ENCODE data around the gene PRDX5. TPM values are rescaled to one million over a fixed set of nuclear protein-coding genes. Genes with fewer than 3 reads are reported as not detected.

Gene PRDX5
- total and polyA plus RNA-seq, 2 experiments from 2014 or later, result 260 to 436 TPM

DNA sequence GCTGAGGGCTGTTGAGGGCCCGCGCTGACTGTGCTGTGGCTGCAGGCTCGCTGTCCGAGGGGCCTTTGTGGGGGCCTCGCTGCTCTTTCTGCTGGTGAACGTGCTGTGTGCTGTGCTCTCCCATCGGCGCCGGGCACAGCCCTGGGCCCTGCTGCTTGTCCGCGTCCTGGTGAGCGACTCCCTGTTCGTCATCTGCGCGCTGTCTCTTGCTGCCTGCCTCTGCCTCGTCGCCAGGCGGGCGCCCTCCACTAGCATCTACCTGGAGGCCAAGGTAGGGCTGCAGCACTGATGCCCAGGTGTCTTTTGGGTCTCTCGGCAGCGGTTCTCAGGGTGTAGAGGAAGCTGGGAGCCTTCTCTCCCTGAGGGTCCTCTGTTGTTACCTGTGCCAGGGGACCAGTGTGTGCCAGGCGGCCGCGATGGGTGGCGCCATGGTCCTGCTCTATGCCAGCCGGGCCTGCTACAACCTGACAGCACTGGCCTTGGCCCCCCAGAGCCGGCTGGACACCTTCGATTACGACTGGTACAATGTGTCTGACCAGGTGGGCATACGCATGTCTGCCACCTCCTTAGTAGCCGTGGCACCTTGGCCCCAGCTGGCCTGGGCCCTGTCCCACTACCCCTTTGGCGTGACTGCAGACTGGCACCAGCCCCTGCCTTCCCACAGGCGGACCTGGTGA lies 30.1 kb upstream of the PRDX5 start:
- H4K20me1 ChIP-seq (ENCODE audit: insufficient read depth), result no peaks in the 10 kb centered on the region
- no peak overlapping the region for H3K4me2 ChIP-seq (ENCODE audit: unreplicated experiment)
- peaks cover 11% of the 10 kb centered on the region for H3K27me3 ChIP-seq (replicated peaks; ENCODE audit: insufficient read depth)
- no peak overlapping the region for H3K4me3 ChIP-seq
- 97% methylated on average over 31 to 33 of the region's 33 CpGs for WGBS, 2 experiments (ENCODE audit: low coverage in 1 of 2, low lambda C conversion rate in 2 of 2, missing lambda C conversion rate in 2 of 2)
- no peak overlapping the region for H3K9ac ChIP-seq
- no peak for DNase-seq
- H3K79me2 ChIP-seq (ENCODE audit: insufficient read depth), result peaks cover 22% of the 10 kb centered on the region
- no peaks in the 10 kb centered on the region for H3F3A ChIP-seq (ENCODE audit: insufficient read depth)
- H3K9me3 ChIP-seq (ENCODE audit: low read depth), result no peaks in the 10 kb centered on the region
- H2AFZ ChIP-seq, result no peak overlapping the region
- TF ChIP-seq EZH2 (IDR thresholded peaks at IDR 0.05; ENCODE audit: insufficient read depth, poor library complexity, severe bottlenecking) (no peak), EZH2phosphoT487 (IDR thresholded peaks at IDR 0.05; ENCODE audit: insufficient read depth, low read depth) (no peak)
- no peaks in the 10 kb centered on the region for H3K4me1 ChIP-seq (ENCODE audit: insufficient read depth)
- H3K27ac ChIP-seq, result no peak overlapping the region
- no peaks in the 10 kb centered on the region for H3K36me3 ChIP-seq (ENCODE audit: low read depth)
- no peaks in the 10 kb centered on the region for H3K9me2 ChIP-seq (ENCODE audit: insufficient read depth)
- in situ Hi-C loops (cut with MboI), result no loop called here

GRCh38 chr11:64288353-64288750 lies 29.6 kb upstream of the PRDX5 start:
- WGBS, 2 experiments (ENCODE audit: low coverage in 1 of 2, low lambda C conversion rate in 2 of 2, missing lambda C conversion rate in 2 of 2), result 75 to 82% methylated on average over 9 of the region's 9 CpGs
- no peaks in the 10 kb centered on the region for H3K9me2 ChIP-seq (ENCODE audit: insufficient read depth)
- H3K36me3 ChIP-seq (ENCODE audit: low read depth), result no peaks in the 10 kb centered on the region
- no peak overlapping the region for H2AFZ ChIP-seq
- H3K27me3 ChIP-seq (replicated peaks; ENCODE audit: insufficient read depth), result peaks cover 16% of the 10 kb centered on the region
- no peaks in the 10 kb centered on the region for H3F3A ChIP-seq (ENCODE audit: insufficient read depth)
- in situ Hi-C loops (cut with MboI), result no loop called here
- H3K79me2 ChIP-seq (ENCODE audit: insufficient read depth), result peaks cover 16% of the 10 kb centered on the region
- H3K4me3 ChIP-seq, result no peak overlapping the region
- H3K4me2 ChIP-seq (ENCODE audit: unreplicated experiment), result no peak overlapping the region
- H3K9me3 ChIP-seq (ENCODE audit: low read depth), result no peaks in the 10 kb centered on the region
- no peak overlapping the region for H3K27ac ChIP-seq
- no peak for DNase-seq
- H4K20me1 ChIP-seq (ENCODE audit: insufficient read depth), result no peaks in the 10 kb centered on the region
- no peaks in the 10 kb centered on the region for H3K4me1 ChIP-seq (ENCODE audit: insufficient read depth)
- H3K9ac ChIP-seq, result no peak overlapping the region
- TF ChIP-seq EZH2 (IDR thresholded peaks at IDR 0.05; ENCODE audit: insufficient read depth, poor library complexity, severe bottlenecking), result no peak
- no peak for TF ChIP-seq EZH2phosphoT487 (IDR thresholded peaks at IDR 0.05; ENCODE audit: insufficient read depth, low read depth)

DNA sequence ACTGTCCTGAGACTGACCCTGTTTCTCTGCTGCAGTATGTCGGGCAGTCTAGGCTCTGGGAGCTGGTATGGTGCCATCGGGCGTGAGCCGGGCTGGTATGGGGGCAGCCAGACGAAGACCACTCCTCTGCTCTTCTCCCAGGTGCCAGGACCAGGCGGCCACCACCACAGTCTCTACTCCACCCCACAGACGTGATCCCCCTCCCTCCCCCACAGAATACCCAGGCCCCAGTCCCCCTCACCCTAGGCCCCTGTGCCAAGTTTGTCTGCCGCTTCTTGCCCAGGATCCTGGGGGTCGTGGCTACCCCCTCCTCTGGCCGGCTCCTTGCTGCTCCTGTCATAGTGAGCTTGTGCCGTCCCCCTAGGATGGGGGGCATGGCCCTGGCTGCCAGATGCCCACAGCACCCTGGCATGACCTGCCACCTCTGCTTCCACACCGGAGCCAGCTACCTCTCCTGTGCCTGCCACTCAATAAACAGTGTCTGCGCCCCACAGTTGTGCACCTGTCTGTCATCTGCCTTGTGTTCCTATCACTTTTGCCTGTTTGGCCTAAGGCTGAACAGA lies 28.8 kb upstream of the PRDX5 start:
- Histone ChIP-seq H3F3A (ENCODE audit: insufficient read depth) (no peaks in the 10 kb centered on the region), H3K9ac (no peak overlapping the region), H4K20me1 (ENCODE audit: insufficient read depth) (no peaks in the 10 kb centered on the region), H3K36me3 (ENCODE audit: low read depth) (no peaks in the 10 kb centered on the region), H3K27ac (no peak overlapping the region), H3K4me3 (no peak overlapping the region), H3K4me1 (ENCODE audit: insufficient read depth) (no peaks in the 10 kb centered on the region), H3K4me2 (ENCODE audit: unreplicated experiment) (no peak overlapping the region), H3K9me3 (ENCODE audit: low read depth) (no peaks in the 10 kb centered on the region), H3K79me2 (ENCODE audit: insufficient read depth) (peaks cover 9% of the 10 kb centered on the region), H3K9me2 (ENCODE audit: insufficient read depth) (no peaks in the 10 kb centered on the region), H3K27me3 (replicated peaks; ENCODE audit: insufficient read depth) (peaks cover 17% of the 10 kb centered on the region), H2AFZ (no peak overlapping the region)
- 81 to 82% methylated on average over 10 to 13 of the region's 13 CpGs for WGBS, 2 experiments (ENCODE audit: low coverage in 1 of 2, low lambda C conversion rate in 2 of 2, missing lambda C conversion rate in 2 of 2)
- no peak for DNase-seq
- in situ Hi-C loops (cut with MboI), result no loop called here
- no peak for TF ChIP-seq EZH2phosphoT487 (IDR thresholded peaks at IDR 0.05; ENCODE audit: insufficient read depth, low read depth)
- no peak for TF ChIP-seq EZH2 (IDR thresholded peaks at IDR 0.05; ENCODE audit: insufficient read depth, poor library complexity, severe bottlenecking)

DNA sequence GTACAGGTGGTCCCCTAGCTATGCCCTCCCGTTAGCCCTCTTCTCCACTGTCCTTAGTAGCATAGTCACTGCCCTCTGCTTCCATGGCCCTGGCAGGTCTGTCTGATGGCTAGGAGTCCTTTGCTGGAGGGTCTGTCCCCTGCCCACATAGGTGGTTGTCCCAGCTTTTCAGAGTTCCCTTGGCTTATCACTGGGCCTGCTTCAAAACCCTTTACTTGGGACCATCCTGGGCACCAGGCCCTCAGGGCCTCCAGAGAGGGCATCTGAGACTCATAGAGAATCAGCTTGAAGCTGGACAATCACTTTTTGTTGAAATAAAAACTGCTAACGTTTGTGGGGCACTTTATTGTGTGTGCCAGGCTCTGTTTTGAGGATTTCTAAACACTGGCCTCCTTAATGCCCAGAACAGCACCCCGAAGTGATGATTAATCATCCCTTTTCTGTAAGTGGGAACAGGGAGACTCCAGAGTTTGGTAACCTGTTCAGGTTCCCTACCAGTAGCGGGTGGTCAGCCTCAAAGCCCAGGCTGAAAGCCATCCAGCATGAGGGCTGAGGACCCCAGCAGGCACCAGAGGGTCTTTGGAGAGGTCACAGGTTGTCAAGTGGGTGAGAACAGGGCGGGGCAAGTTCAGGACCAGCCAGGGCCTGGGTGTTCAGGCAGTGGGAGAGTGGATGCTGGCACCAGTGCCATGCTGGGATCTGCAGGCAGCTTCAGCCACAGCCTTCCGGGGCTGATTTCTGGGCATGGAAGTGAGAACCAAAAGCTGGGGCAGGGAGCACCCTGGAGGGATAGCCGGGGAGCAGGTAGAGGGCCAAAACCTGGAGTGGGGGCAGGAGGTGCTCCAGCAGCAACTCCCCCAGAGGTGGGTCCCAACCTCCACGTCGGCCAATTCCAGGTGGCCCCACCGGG lies 27.3 kb upstream of the PRDX5 start:
- Histone ChIP-seq H3K9me2 (ENCODE audit: insufficient read depth) (no peaks in the 10 kb centered on the region), H3K4me1 (ENCODE audit: insufficient read depth) (0 out of 2 replicates have a peak, but pooled peaks cover 2% of the 10 kb centered on the region), H2AFZ (no peak overlapping the region), H3K4me3 (no peak overlapping the region), H3K27me3 (replicated peaks; ENCODE audit: insufficient read depth) (peaks cover 20% of the 10 kb centered on the region), H3K79me2 (ENCODE audit: insufficient read depth) (0 out of 2 replicates have a peak, but pooled peaks cover 6% of the 10 kb centered on the region), H3K4me2 (ENCODE audit: unreplicated experiment) (no peak overlapping the region), H4K20me1 (ENCODE audit: insufficient read depth) (no peaks in the 10 kb centered on the region), H3K9me3 (ENCODE audit: low read depth) (no peaks in the 10 kb centered on the region), H3K9ac (no peak overlapping the region), H3K27ac (no peak overlapping the region), H3F3A (ENCODE audit: insufficient read depth) (no peaks in the 10 kb centered on the region), H3K36me3 (ENCODE audit: low read depth) (no peaks in the 10 kb centered on the region)
- DNase-seq, result no peak
- 56 to 59% methylated on average over 10 of the region's 10 CpGs for WGBS, 2 experiments (ENCODE audit: low coverage in 1 of 2, low lambda C conversion rate in 2 of 2, missing lambda C conversion rate in 2 of 2)
- in situ Hi-C loops (cut with MboI), result no loop called here
- TF ChIP-seq EZH2phosphoT487 (IDR thresholded peaks at IDR 0.05; ENCODE audit: insufficient read depth, low read depth) (no peak), EZH2 (IDR thresholded peaks at IDR 0.05; ENCODE audit: insufficient read depth, poor library complexity, severe bottlenecking) (peak; percentile 34)

Data from GM23248 (cell line).